Neural progenitor cell (in vitro differentiated cells): Measurements from ENCODE around the gene DISP3.

Experiments
- CTCF ChIP-seq: fragments of 200-600 bp; sonication (generic); IDR thresholded peaks from 2 replicates; pipeline ENCODE4 v1.5.1; 2017; ENCODE audit warnings: antibody characterized with exemption, mild to moderate bottlenecking
- EZH2 ChIP-seq: fragments of 200-600 bp; sonication (generic); IDR thresholded peaks from 2 replicates; pipeline ENCODE4 v1.6.1; 2017; ENCODE audit warnings: antibody characterized with exemption, mild to moderate bottlenecking, moderate library complexity

GRCh38 chr1:11569551-11569950 is 90.6 kb downstream of the DISP3 start:
- TF ChIP-seq CTCF (no peak), EZH2 (no peak)
